Heart left ventricle (tissue), 13 donors: ENCODE measurements around the gene OGFOD3.
A peak's percentile ranks its signal among the peaks of the same experiment; 100 is the strongest.

Source experiments
- POLR2A ChIP-seq, 2 donors: fragments of 450-650 bp; IDR thresholded peaks; one replicate each; pipeline ENCODE4 v1.6.1; 2017; ENCODE audit warnings: antibody characterized with exemption in 2 of 2, mild to moderate bottlenecking in 2 of 2, moderate library complexity in 2 of 2
- TF ChIP-seq, protein P1 (sequence below), 12 donors: fragments of 200-600 bp; sonication (generic) in 4 of 12; IDR thresholded peaks; one replicate each; pipeline versions ENCODE4 v1.5.0 to v1.8.0; 2018 to 2022; ENCODE audit warnings: antibody characterized with exemption in 12 of 12, mild to moderate bottlenecking in 5 of 12
- donor health status: ischemic (EF 13 %, LVEDD 7.1; RV severe dilation, severe dysfunction).
- donor health status: DM: no; HTN: yes; CAD: no.
- donor health status: DM: no; HTN: no; CAD: no.
- donor health status: ischemic (EF 25% LVEDD 6.9; RV normal size, moderate dysfunction).
- donor health status: ischemic (EF 25% LVEDD 5.7; RV mildly dilated, moderate dysfunction).
- donor health status: ischemic (EF 35%, LVEDD 5.7; RV mildly dilated, moderate dysfunction).
- donor health status: nonischemic (EF 11% LVEDD 7.7; RV severe dilation, severe dysfunction).
- donor health status: DM: yes; HTN: yes; CAD: no.
- donor health status: PGD.
- donor health status: ischemic (EF 29% LVEDD 5.4; RV normal size, mild dysfunction).
- donor health status: nonischemic (EF 23%, LVEDD 6.1; RV moderate dilation, normal function).

DNA sequence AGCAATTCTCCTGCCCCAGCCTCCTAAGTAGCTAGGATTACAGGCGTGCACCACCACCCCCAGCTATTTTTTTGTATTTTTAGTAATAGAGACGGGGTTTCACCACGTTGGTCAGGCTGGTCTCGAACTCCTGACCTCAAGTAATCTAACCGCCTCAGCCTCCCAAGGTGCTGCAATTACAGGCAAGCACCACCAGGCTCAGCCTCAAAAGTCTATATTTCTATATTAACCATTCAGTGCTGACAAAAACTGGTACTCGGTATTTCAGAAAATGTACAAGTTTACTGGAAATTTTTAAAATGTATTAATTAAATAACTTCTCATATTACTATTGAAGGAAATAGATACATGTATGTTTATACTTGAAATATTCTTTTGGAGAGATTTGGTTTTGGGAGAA lies 1.6 kb downstream of the OGFOD3 start:
- TF ChIP-seq POLR2A (IDR thresholded peaks at IDR 0.05), result no peak
- TF ChIP-seq, protein P1, sequence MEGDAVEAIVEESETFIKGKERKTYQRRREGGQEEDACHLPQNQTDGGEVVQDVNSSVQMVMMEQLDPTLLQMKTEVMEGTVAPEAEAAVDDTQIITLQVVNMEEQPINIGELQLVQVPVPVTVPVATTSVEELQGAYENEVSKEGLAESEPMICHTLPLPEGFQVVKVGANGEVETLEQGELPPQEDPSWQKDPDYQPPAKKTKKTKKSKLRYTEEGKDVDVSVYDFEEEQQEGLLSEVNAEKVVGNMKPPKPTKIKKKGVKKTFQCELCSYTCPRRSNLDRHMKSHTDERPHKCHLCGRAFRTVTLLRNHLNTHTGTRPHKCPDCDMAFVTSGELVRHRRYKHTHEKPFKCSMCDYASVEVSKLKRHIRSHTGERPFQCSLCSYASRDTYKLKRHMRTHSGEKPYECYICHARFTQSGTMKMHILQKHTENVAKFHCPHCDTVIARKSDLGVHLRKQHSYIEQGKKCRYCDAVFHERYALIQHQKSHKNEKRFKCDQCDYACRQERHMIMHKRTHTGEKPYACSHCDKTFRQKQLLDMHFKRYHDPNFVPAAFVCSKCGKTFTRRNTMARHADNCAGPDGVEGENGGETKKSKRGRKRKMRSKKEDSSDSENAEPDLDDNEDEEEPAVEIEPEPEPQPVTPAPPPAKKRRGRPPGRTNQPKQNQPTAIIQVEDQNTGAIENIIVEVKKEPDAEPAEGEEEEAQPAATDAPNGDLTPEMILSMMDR (IDR thresholded peaks at IDR 0.05), result peak in 2 of 12 donors; percentile 6 to 18
